ENCODE measurements around the gene ABCD4.

ABCD4 gene

DNA sequence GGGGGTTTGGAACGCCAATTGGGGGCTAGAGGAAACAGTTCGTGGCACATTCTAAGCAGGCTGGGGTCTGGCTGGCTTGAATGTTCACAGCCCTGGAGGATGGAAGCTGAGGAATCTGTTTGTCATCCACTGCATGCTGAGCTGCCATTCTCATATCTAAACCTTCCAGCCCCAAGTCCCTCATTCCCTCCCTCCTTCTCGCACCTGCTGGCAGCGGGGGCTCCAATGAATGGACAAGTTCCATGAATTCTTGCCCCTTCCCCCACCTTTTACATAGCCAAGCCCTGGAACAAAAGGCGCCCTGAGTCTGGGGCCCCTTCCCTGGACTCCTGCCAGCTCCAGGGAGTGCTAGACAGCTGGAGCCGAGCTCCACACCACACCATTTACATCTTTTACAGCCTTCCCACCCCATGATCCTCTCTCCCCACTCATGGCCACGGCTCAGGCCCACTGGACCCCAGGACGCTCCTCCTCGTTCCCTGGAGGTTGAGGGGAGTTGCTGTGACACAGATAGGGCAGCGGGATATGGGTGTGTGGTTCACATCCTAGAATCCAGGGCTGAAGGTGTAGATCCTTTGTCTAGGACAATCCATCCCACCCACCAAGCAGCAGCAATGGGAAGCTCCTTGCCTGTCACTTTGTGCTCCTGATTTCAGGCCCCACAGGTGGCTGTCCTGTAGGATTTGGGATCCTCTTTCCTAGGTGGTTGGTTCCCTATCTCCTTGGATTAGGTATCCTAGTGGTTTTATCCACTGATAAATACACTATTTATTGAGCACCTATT, 23.8 kb upstream of the ABCD4 start:
- Mint-ChIP-seq H3K9me3 (no peaks in the 10 kb centered on the region), H3K27ac (ENCODE audit: low read depth) (no peak overlapping the region), H3K27me3 (peaks cover 49% of the 10 kb centered on the region), H3K36me3 (ENCODE audit: insufficient read depth) (no peaks in the 10 kb centered on the region), H3K4me1 (no peaks in the 10 kb centered on the region), H3K4me3 (no peak overlapping the region)
- ATAC-seq (replicated peaks; ENCODE audit: extremely low read depth, poor library complexity, severe bottlenecking) (no peak), DNase-seq (ENCODE audit: low spot score in 2 of 2) (no peak)

DNA sequence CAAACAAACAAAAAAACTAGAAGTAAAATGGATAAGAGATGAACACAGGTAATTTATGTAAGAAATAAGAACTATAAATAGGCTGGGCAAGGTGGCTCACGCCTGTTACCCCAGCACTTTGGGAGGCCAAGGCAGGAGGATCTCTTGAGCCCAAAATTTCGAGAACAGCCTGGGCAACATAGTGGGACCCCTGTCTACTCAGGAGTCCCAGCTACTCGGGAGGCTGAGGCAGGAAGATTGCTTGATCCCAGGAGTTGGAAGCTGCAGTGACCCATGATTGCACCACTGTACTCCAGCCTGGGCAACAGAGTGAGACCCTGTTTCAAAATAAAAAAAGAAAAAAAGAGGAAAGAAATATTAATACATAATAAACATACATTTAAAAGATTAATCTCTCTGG, 22.7 kb upstream of the ABCD4 start:
- ATAC-seq (replicated peaks; ENCODE audit: extremely low read depth, poor library complexity, severe bottlenecking) (no peak), DNase-seq (ENCODE audit: low spot score in 2 of 2) (no peak)
- no peak overlapping the region for H3K4me3 Mint-ChIP-seq
- H3K27me3 Mint-ChIP-seq, result peaks cover 60% of the 10 kb centered on the region
- H3K36me3 Mint-ChIP-seq (ENCODE audit: insufficient read depth), result no peaks in the 10 kb centered on the region
- no peaks in the 10 kb centered on the region for H3K9me3 Mint-ChIP-seq
- no peak overlapping the region for H3K27ac Mint-ChIP-seq (ENCODE audit: low read depth)
- no peaks in the 10 kb centered on the region for H3K4me1 Mint-ChIP-seq

DNA sequence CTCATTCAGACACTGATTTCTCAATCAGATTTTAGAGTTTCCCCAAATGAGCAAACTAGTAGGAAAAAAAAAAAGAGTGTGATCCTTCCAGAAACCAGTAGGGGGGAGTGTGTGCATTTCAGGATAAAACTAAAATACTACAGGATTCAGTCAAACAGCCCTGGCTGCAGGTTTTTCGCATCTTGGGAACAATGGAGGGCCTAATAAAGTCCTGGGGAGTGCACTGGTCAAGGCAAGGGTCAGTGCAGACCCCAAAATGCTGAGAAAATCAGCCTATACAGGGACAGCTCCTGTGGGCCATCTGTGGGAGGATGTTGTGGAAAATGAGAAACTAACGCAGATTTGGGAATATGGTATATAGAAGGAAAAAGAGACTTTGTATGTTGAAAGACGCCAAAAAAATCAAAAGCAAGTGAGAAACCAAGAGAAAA, 22.2 kb upstream of the ABCD4 start:
- no peaks in the 10 kb centered on the region for H3K9me3 Mint-ChIP-seq
- no peaks in the 10 kb centered on the region for H3K36me3 Mint-ChIP-seq (ENCODE audit: insufficient read depth)
- H3K27ac Mint-ChIP-seq (ENCODE audit: low read depth), result no peak overlapping the region
- no peak for ATAC-seq (replicated peaks; ENCODE audit: extremely low read depth, poor library complexity, severe bottlenecking)
- no peaks in the 10 kb centered on the region for H3K4me1 Mint-ChIP-seq
- no peak overlapping the region for H3K4me3 Mint-ChIP-seq
- peaks cover 62% of the 10 kb centered on the region for H3K27me3 Mint-ChIP-seq
- DNase-seq (ENCODE audit: low spot score in 2 of 2), result no peak

DNA sequence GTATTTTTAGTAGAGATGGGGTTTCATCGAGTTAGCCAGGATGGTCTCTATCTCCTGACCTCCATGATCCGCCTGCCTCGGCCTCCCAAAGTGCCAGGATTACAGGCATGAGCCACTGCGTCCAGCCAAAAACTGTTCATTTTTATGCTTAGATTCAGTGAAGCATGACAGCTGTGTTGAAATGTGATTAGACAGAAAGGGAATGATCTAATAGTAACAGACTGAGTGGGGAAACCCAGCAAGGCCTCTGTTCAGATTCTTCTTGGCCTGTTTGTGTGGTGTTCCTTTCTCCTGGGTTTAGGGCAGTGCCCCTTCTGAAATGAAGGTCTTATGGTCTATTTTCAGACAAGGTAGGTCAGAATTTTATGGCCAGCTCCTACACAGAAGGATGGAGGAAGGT, 11.8 kb upstream of the ABCD4 start:
- ATAC-seq (replicated peaks; ENCODE audit: extremely low read depth, poor library complexity, severe bottlenecking) (no peak), DNase-seq (ENCODE audit: low spot score in 2 of 2) (no peak)
- H3K27me3 Mint-ChIP-seq, result peaks cover 28% of the 10 kb centered on the region
- no peak overlapping the region for H3K4me3 Mint-ChIP-seq
- H3K36me3 Mint-ChIP-seq (ENCODE audit: insufficient read depth), result no peaks in the 10 kb centered on the region
- no peaks in the 10 kb centered on the region for H3K4me1 Mint-ChIP-seq
- H3K9me3 Mint-ChIP-seq, result no peaks in the 10 kb centered on the region
- H3K27ac Mint-ChIP-seq (ENCODE audit: low read depth), result no peak overlapping the region

DNA sequence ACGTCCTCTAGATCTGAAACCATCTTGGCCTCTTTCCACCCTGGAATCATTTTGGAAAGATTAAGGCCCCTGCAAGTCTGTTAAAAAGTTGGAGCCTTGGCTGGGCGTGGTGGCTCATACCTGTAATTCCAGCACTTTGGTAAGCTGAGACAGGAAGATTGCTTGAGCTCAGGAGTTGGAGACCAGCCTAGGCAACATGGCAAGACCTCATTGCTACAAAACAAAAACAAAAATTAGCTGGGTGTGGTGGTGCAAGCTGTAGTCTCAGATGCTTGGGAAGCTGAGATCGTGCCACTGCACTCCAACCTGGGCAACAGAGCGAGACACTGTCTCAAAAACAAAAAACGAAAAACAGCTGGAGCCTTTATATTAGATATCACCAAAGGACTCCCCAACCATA, 10.9 kb upstream of the ABCD4 start:
- Mint-ChIP-seq H3K4me3 (no peak overlapping the region), H3K4me1 (no peaks in the 10 kb centered on the region), H3K27ac (ENCODE audit: low read depth) (no peak overlapping the region), H3K36me3 (ENCODE audit: insufficient read depth) (no peaks in the 10 kb centered on the region), H3K9me3 (no peaks in the 10 kb centered on the region), H3K27me3 (peaks cover 21% of the 10 kb centered on the region)
- ATAC-seq (replicated peaks; ENCODE audit: extremely low read depth, poor library complexity, severe bottlenecking) (no peak), DNase-seq (ENCODE audit: low spot score in 2 of 2) (no peak)

DNA sequence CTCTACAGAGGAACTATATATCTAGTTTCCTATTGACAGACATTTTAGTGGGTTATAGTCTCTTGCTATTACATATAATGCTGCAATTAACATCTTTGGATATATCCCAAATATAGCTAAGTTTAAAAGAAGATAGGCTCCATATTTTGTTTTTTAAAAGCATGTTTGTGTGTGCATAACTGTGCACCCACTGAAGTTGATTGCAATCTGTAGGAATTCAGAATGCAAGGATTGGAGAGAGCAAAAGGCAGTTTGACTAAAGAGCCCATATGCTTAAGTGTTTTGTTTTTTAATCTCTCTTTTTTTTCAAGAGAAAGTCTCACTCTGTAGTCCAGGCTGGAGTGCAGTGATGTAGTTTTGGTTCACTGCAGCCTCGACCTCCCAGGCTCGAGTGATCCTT, 9.4 kb upstream of the ABCD4 start:
- Mint-ChIP-seq H3K4me1 (no peaks in the 10 kb centered on the region), H3K27ac (ENCODE audit: low read depth) (no peak overlapping the region), H3K27me3 (peaks cover 18% of the 10 kb centered on the region), H3K36me3 (ENCODE audit: insufficient read depth) (no peaks in the 10 kb centered on the region), H3K4me3 (no peak overlapping the region), H3K9me3 (no peaks in the 10 kb centered on the region)
- DNase-seq (ENCODE audit: low spot score in 2 of 2) (no peak), ATAC-seq (replicated peaks; ENCODE audit: extremely low read depth, poor library complexity, severe bottlenecking) (no peak)

DNA sequence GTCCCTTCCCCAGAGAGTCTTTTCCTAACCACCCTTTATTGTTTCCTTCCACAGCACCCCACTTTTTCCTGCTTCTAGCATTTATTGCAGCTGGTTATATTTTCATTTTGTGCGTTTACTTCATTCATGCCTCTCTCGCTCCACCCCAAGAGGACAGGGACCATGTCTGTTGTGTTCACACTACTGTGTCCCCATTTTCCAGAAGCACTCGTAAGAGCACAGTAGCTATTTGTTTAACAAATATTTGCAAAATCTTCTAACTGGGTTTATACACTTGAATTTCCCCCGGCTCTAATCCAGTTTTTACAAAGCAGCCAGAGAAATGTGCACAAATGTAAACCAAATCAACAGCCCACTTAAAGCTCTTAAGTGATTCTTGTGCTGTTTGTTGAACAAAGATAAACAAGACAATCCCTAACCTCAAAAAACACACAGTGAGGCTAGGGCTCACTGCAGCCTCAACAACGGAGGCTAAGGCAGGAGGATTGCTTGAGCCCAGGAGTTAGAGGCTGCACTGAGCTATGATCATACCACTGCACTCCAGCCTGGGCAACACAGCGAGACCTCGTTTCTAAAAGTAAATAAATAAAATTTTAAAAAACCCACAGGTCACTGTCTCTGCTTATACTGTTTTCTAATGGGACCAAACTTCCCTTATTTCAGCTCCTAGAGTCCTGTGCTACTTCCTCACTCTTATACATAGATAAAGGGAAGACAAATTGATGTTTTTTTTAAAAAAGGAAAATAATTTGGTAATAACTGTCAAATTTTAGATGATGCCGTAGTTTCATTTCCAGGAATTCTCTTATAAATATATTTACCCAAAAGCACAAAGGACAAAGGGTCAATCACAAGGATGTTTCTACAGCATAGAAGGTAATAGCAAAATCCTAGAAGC, 6.6 kb upstream of the ABCD4 start:
- Mint-ChIP-seq H3K4me1 (no peaks in the 10 kb centered on the region), H3K36me3 (ENCODE audit: insufficient read depth) (no peaks in the 10 kb centered on the region)

DNA sequence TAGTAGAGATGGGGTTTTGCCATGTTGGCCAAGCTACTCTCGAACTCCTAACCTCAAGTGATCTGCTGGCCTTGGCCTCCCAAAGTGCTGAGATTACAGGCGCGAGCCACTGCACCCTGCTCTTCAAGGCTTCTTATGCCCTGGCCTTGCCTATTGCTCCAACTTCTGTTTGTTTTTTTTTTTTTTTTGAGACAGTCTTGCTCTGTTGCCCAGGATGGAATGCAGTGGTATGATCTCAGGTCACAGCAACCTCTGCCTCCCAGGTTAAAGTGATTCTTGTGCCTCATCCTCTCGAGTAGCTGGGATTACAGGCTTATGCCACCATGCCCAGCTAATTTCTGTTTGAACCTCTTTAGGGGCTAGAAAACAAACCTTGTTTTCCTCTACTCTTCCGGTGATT, 6.0 kb upstream of the ABCD4 start:
- Mint-ChIP-seq H3K9me3 (no peaks in the 10 kb centered on the region), H3K4me1 (no peaks in the 10 kb centered on the region), H3K36me3 (ENCODE audit: insufficient read depth) (no peaks in the 10 kb centered on the region), H3K27ac (ENCODE audit: low read depth) (no peak overlapping the region), H3K27me3 (no peaks in the 10 kb centered on the region), H3K4me3 (no peak overlapping the region)
- ATAC-seq (replicated peaks; ENCODE audit: extremely low read depth, poor library complexity, severe bottlenecking) (no peak), DNase-seq (ENCODE audit: low spot score in 2 of 2) (no peak)

More for the DNA sequence above, 6.6 kb upstream of the ABCD4 start:
- ATAC-seq (replicated peaks; ENCODE audit: extremely low read depth, poor library complexity, severe bottlenecking) (no peak), DNase-seq (ENCODE audit: low spot score in 2 of 2) (no peak)
- Mint-ChIP-seq H3K9me3 (no peaks in the 10 kb centered on the region), H3K27me3 (peaks cover under 1% of the 10 kb centered on the region), H3K27ac (ENCODE audit: low read depth) (no peak overlapping the region), H3K4me3 (no peak overlapping the region)

DNA sequence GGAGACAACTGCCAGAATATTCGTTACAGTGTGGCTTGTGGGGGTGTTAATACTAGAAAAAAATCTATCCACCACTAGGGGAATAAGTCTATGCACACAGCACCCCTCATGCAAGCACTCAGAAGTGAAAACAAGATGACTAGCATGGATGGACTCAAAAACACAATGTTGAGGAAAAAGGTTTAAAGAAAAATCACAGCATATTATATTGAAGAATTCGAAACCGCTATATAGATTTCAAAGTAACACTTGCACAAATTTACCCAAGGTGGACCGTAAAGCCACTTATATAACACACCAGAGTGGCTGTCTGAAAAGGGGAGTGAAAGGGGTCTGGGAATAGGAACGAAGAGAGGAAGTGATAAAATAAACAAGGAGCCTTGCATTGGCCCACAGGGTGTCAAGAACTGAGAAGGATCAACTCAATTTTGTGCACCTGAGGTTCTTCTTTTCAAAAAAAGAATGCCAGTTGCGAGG, 544 bp downstream of the ABCD4 start:
- H3K4me3 Mint-ChIP-seq, result peak overlapping the region; percentile 99
- H3K9me3 Mint-ChIP-seq, result no peaks in the 10 kb centered on the region
- H3K27me3 Mint-ChIP-seq, result no peaks in the 10 kb centered on the region
- peaks cover 33% of the 10 kb centered on the region for H3K4me1 Mint-ChIP-seq
- peaks cover 19% of the 10 kb centered on the region for H3K36me3 Mint-ChIP-seq (ENCODE audit: insufficient read depth)
- peak; percentile 87 for ATAC-seq (replicated peaks; ENCODE audit: extremely low read depth, poor library complexity, severe bottlenecking)
- peak overlapping the region; percentile 90 for H3K27ac Mint-ChIP-seq (ENCODE audit: low read depth)
- no peak for DNase-seq (ENCODE audit: low spot score in 2 of 2)

DNA sequence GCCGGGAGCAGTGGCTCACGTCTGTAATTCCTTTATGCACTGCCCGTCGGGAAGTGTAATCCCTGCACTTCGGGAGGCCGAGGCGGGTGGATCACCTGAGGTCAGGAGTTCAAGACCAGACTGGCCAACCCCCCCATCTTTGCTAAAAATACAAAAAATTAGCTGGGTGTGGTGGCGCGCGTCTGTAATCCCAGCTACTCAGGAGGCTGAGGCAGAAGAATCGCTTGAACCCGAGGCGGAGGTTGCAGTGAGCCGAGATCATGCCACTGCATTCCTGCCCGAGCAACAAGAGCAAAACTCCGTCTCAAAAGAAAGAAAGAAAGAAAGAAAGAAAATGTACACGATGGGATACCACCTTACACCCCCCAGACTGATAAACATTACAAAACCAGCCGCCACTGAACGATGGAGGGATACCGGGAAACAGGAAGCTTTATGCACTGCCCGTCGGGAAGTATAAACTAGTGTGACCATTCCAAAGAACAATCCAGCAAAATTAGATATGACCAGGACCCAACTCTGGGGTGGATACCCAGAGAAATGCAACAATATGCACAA, 1.1 kb downstream of the ABCD4 start:
- peak overlapping the region; percentile 90 for H3K27ac Mint-ChIP-seq (ENCODE audit: low read depth)
- peaks cover 33% of the 10 kb centered on the region for H3K4me1 Mint-ChIP-seq
- H3K4me3 Mint-ChIP-seq, result peak overlapping the region; percentile 99
- peaks cover 21% of the 10 kb centered on the region for H3K36me3 Mint-ChIP-seq (ENCODE audit: insufficient read depth)
- no peaks in the 10 kb centered on the region for H3K9me3 Mint-ChIP-seq
- DNase-seq (ENCODE audit: low spot score in 2 of 2) (no peak), ATAC-seq (replicated peaks; ENCODE audit: extremely low read depth, poor library complexity, severe bottlenecking) (no peak)
- no peaks in the 10 kb centered on the region for H3K27me3 Mint-ChIP-seq

DNA sequence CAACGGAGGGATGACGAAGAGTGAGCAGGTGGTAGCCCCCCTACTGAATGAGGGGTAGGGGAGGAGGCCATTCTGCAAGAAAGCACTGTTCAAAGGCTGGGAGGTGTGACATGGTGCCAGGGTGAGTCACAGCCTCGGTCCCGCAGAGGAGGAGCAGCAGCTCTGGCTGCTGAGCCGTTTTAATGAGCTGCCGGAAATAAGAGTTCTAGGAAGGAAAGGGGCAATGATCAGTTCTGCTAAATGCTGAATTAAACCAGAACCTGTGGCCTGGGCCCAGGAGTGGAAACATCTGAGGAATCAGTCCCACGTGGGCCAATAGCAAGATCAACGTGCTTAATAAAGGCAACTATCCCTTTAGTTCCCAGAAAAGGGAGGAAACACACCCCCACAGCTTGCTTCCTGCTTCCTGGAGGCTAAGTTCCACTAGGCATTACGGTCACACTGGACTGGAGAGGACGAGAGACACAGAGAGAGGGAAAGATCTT, 3.6 kb downstream of the ABCD4 start:
- DNase-seq (ENCODE audit: low spot score in 2 of 2), result no peak
- ATAC-seq (replicated peaks; ENCODE audit: extremely low read depth, poor library complexity, severe bottlenecking), result peak; percentile 33

DNA sequence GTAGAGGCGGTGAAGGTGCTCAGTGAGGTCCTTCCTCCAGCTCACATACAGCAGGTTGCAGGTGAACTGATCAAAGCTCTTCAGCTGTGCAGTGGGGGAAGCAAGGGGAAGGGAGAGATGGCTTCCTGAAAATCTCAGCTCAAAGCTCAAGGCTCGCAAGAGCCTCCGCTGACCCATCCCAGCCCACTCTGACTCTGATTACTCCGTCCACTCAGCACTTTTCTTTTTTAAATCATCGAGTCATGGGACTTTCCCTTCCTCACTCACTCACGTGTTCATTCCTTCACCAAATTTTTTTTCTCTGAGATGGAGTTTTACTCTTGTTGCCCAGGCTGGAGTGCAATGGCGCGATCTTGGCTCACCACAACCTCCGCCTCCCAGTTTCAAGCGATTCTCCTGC, 4.7 kb downstream of the ABCD4 start:
- no peak overlapping the region for H3K4me3 Mint-ChIP-seq
- no peak for DNase-seq (ENCODE audit: low spot score in 2 of 2)
- no peak overlapping the region for H3K27ac Mint-ChIP-seq (ENCODE audit: low read depth)
- peaks cover 27% of the 10 kb centered on the region for H3K4me1 Mint-ChIP-seq
- H3K9me3 Mint-ChIP-seq, result no peaks in the 10 kb centered on the region
- no peaks in the 10 kb centered on the region for H3K27me3 Mint-ChIP-seq
- ATAC-seq (replicated peaks; ENCODE audit: extremely low read depth, poor library complexity, severe bottlenecking), result no peak
- peaks cover 27% of the 10 kb centered on the region for H3K36me3 Mint-ChIP-seq (ENCODE audit: insufficient read depth)

More for the DNA sequence above, 3.6 kb downstream of the ABCD4 start:
- H3K27ac Mint-ChIP-seq (ENCODE audit: low read depth), result peak overlapping the region; percentile 17
- H3K36me3 Mint-ChIP-seq (ENCODE audit: insufficient read depth), result peaks cover 27% of the 10 kb centered on the region
- no peaks in the 10 kb centered on the region for H3K27me3 Mint-ChIP-seq
- H3K4me1 Mint-ChIP-seq, result peaks cover 33% of the 10 kb centered on the region
- no peaks in the 10 kb centered on the region for H3K9me3 Mint-ChIP-seq
- peak overlapping the region; percentile 17 for H3K4me3 Mint-ChIP-seq
